Ovary (tissue), 9 donors: ENCODE results near the gene SERINC3. TPM values are rescaled to one million over a fixed set of nuclear protein-coding genes. Genes with fewer than 3 reads are reported as not detected.

ENCODE experiments used
- DNase-seq, 5 donors: peaks; one replicate each; pipeline ENCODE4 v3.0.0-alpha.2; 2019 to 2020
- H3K27ac ChIP-seq, 2 donors: fragments of 200-600 bp; one replicate each; pipeline versions ENCODE4 v1.5.1 to v1.8.0; 2019 to 2022
- H3K27me3 ChIP-seq: fragments of 200-600 bp; one replicate; pipeline ENCODE4 v1.8.0; 2022
- H3K36me3 ChIP-seq: fragments of 200-600 bp; sonication (generic); one replicate; pipeline ENCODE4 v1.5.1; 2019
- H3K4me1 ChIP-seq: one replicate; pipeline ENCODE4 v1.8.1; 2013; ENCODE audit warnings: mild to moderate bottlenecking, moderate library complexity; ENCODE audit not compliant: insufficient read depth
- H3K4me3 ChIP-seq: fragments of 200-600 bp; sonication (generic); one replicate; pipeline ENCODE4 v1.5.1; 2017
- H3K9me3 ChIP-seq, 2 donors: fragments of 200-600 bp in 1 of 2; sonication (generic) in 1 of 2; one replicate each; pipeline versions ENCODE4 v1.5.1 to v1.8.1; 2013 to 2019; ENCODE audit warnings: mild to moderate bottlenecking in 1 of 2, moderate library complexity in 1 of 2
- EP300 ChIP-seq: sonication (generic); formaldehyde crosslinking; IDR thresholded peaks from one replicate; pipeline ENCODE4 v1.6.1; 2017; ENCODE audit warnings: antibody characterized with exemption
- POLR2A ChIP-seq: fragments of 450-650 bp; IDR thresholded peaks from one replicate; pipeline ENCODE4 v1.6.1; 2017; ENCODE audit warnings: antibody characterized with exemption, mild to moderate bottlenecking, moderate library complexity
- WGBS, 3 donors: extraction: QIAGEN DNeasy Blood & Tissue Kit in 1 of 3; methylation state at CpG; one replicate each; pipeline versions ENCODE4 v1.1.5 to v1.1.7; 2013 to 2017; 5-methylcytosine and 5-hydroxymethylcytosine counted together
- intact Hi-C, 4 donors: fragments of 100-400 bp; cut with DNase I; formaldehyde crosslinking; loops; one replicate each; pipeline versions ENCODE4 v1.11.0 to v1.15.1; 2022 to 2023
- polyA plus RNA-seq, 2 donors: library from polyadenylated mRNA; stranded (reverse); fragments of 200-250 nt in 1 of 2; fragments of 350-450 nt in 1 of 2; fragmentation: Illumina TruSeq in 1 of 2; extraction: RNeasy Lipid Tissue Mini Kit (QIAGEN cat#74804) in 1 of 2; gene quantifications; one replicate each; pipeline ENCODE4 v1.2.3, GENCODE V29; 2013 to 2014
- total RNA-seq, 7 donors: library from RNA; depleted of rRNA in 2 of 7; stranded (reverse); fragments of >200 nt in 2 of 7; fragmentation: NEBNext Ultra II Directional in 3 of 7; extraction: Animal tissue kit (Norgen Biotek cat#: 25700) in 3 of 7; gene quantifications; one replicate each; pipeline versions ENCODE4 v1.1.0 to v1.2.4, GENCODE V29; 2016 to 2023
- TF ChIP-seq, protein P1 (sequence below), 3 donors: fragments of 450-650 bp in 2 of 3; fragments of 200-600 bp in 1 of 3; IDR thresholded peaks; one replicate each; pipeline versions ENCODE4 v1.5.1 to v1.8.0; 2016 to 2022; ENCODE audit warnings: antibody characterized with exemption in 3 of 3, mild to moderate bottlenecking in 1 of 3
- donor health status: DM: no; HTN: no; CAD: no; lungs with moderate emphysema.
- donor health status: DM: no; HTN: no; CAD: no.
- donor health status: Bipolar disorder and iron deficiency.
- donor health status: DM: yes; HTN: yes; CAD: no.
- donor health status: DM: no; HTN: no; CAD: no.
- donor health status: DM: yes; HTN: yes; CAD: no.

The SERINC3 gene
- total and polyA plus RNA-seq, 9 donors: 52.1 to 171 (median 90.1) TPM

DNA sequence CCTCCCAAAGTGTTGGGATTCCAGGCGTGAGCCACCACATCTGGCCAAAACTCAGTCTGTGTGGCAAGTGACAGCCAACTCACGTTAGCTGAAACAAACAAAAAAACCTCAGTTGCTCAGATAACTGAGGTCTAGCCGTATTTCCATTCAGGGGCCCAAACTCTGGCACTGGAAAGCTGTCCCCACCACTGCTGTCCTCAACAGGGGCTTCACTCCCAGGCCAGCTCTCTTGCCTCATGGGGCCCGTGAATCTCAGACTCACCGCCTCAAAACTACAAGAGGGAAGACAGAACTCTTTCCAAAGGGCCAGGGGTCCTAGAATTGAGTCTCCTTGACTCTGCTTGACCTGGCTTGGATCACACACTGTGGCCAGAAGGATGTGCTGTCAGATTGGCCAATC, 38.8 kb downstream of the SERINC3 start:
- Histone ChIP-seq H3K36me3 (no peaks in the 10 kb centered on the region), H3K4me1 (no peaks in the 10 kb centered on the region), H3K27me3 (no peaks in the 10 kb centered on the region), H3K9me3 (no peaks in the 10 kb centered on the region), H3K4me3 (no peak overlapping the region), H3K27ac (no peak overlapping the region)
- TF ChIP-seq EP300 (no peak), POLR2A (no peak)
- TF ChIP-seq, protein P1, sequence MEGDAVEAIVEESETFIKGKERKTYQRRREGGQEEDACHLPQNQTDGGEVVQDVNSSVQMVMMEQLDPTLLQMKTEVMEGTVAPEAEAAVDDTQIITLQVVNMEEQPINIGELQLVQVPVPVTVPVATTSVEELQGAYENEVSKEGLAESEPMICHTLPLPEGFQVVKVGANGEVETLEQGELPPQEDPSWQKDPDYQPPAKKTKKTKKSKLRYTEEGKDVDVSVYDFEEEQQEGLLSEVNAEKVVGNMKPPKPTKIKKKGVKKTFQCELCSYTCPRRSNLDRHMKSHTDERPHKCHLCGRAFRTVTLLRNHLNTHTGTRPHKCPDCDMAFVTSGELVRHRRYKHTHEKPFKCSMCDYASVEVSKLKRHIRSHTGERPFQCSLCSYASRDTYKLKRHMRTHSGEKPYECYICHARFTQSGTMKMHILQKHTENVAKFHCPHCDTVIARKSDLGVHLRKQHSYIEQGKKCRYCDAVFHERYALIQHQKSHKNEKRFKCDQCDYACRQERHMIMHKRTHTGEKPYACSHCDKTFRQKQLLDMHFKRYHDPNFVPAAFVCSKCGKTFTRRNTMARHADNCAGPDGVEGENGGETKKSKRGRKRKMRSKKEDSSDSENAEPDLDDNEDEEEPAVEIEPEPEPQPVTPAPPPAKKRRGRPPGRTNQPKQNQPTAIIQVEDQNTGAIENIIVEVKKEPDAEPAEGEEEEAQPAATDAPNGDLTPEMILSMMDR (IDR thresholded peaks at IDR 0.05): no peak
- 88 to 92% (median 91%) methylated on average over 5 of the region's 5 CpGs for WGBS, 3 donors
- intact Hi-C loops: no loop called here
- DNase-seq: no peak

- WGBS, 3 donors: 78 to 89% (median 79%) methylated on average over 6 of the region's 6 CpGs
- no peaks in the 10 kb centered on the region for H3K36me3 ChIP-seq
Measured at GRCh38 chr20:44481719-44482416, 40.0 kb downstream of the SERINC3 start.

DNA sequence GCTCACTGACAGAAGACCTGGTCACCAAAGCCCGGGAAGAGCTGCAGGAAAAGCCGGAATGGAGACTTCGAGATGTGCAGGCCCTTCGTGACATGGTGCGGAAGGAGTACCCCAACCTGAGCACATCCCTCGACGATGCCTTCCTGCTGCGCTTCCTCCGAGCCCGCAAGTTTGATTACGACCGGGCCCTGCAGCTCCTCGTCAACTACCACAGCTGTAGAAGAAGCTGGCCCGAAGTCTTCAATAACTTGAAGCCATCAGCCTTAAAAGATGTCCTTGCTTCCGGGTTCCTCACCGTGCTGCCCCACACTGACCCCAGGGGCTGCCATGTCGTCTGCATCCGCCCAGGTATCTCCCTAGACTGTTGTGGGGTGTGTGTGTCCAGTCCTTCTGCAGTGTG, 41.8 kb downstream of the SERINC3 start:
- Histone ChIP-seq H3K4me3 (no peak overlapping the region), H3K36me3 (no peaks in the 10 kb centered on the region), H3K9me3 (no peaks in the 10 kb centered on the region), H3K27me3 (no peaks in the 10 kb centered on the region), H3K27ac (no peak overlapping the region), H3K4me1 (peaks cover 6% of the 10 kb centered on the region)
- DNase-seq: no peak
- intact Hi-C loops: no loop called here
- TF ChIP-seq POLR2A (no peak), EP300 (no peak)
- TF ChIP-seq, protein P1 (IDR thresholded peaks at IDR 0.05): no peak
- WGBS, 3 donors: 92 to 95% (median 94%) methylated on average over 18 of the region's 18 CpGs

More at GRCh38 chr20:44481719-44482416, 40.0 kb downstream of the SERINC3 start:
- TF ChIP-seq POLR2A (no peak), EP300 (no peak)
- TF ChIP-seq, protein P1 (IDR thresholded peaks at IDR 0.05): no peak
- no peaks in the 10 kb centered on the region for H3K9me3 ChIP-seq
- H3K27me3 ChIP-seq: no peaks in the 10 kb centered on the region
- no peak for DNase-seq
- intact Hi-C loops: no loop called here
- no peaks in the 10 kb centered on the region for H3K4me1 ChIP-seq
- no peak overlapping the region for H3K27ac ChIP-seq
- H3K4me3 ChIP-seq: no peak overlapping the region

- intact Hi-C loops: loop anchor here in 3 of 4 donors (5.0 to 10.0 kb wide), 2 partner anchors 133 to 135 kb away; no protein-coding TSS in a partner anchor
- H3K9me3 ChIP-seq: no peaks in the 10 kb centered on the region
Measured at GRCh38 chr20:44479643-44480042, 42.2 kb downstream of the SERINC3 start.

More at GRCh38 chr20:44479643-44480042, 42.2 kb downstream of the SERINC3 start:
- WGBS, 3 donors: 83 to 86% (median 84%) methylated on average over 5 of the region's 5 CpGs
- no peaks in the 10 kb centered on the region for H3K27me3 ChIP-seq
- H3K4me1 ChIP-seq: peaks cover 6% of the 10 kb centered on the region
- no peak for TF ChIP-seq EP300
- TF ChIP-seq, protein P1 (IDR thresholded peaks at IDR 0.05): no peak
- no peak for TF ChIP-seq POLR2A
- no peaks in the 10 kb centered on the region for H3K36me3 ChIP-seq
- no peak overlapping the region for H3K27ac ChIP-seq
- no peak overlapping the region for H3K4me3 ChIP-seq
- DNase-seq: no peak
